DOHH2 (cell line): ENCODE measurements around the gene UPF1.
A peak's percentile ranks its signal among the peaks of the same experiment; 100 is the strongest.

ENCODE experiments used
- CTCF ChIP-seq: fragments of 200-600 bp; sonication (generic); IDR thresholded peaks from one replicate; pipeline ENCODE4 v1.5.1; 2014; ENCODE audit warnings: antibody characterized with exemption, mild to moderate bottlenecking, low read depth, low read length; ENCODE audit not compliant: poor library complexity, severe bottlenecking
- EZH2phosphoT487 ChIP-seq: fragments of 200-600 bp; sonication (generic); IDR thresholded peaks from 2 replicates; pipeline ENCODE4 v1.6.1; 2017; ENCODE audit warnings: borderline replicate concordance, mild to moderate bottlenecking, antibody characterized with exemption, low read length, moderate library complexity, mixed read lengths

GRCh38 chr19:18832306-18833140, 764 bp downstream of the UPF1 start:
- peak; percentile 13 for TF ChIP-seq CTCF
- no peak for TF ChIP-seq EZH2phosphoT487
